Smooth muscle cell (in vitro differentiated cells): ENCODE measurements around the gene GSTM4. TPM values are rescaled to one million over a fixed set of nuclear protein-coding genes. Genes with fewer than 3 reads are reported as not detected.
"Not testable (repeated sequence)": the region's sequence is repeated elsewhere in the genome, so short reads cannot be mapped to it uniquely, and the experiment has no call there.

Experiments
- DNase-seq: peaks from one replicate; lab custom pipeline; 2025; ENCODE audit not compliant: unreplicated experiment; lab: John Stamatoyannopoulos, UW
- H2AFZ ChIP-seq: fragments of 200-600 bp; sonication (generic); 2 replicates; pipeline ENCODE4 v1.6.0; 2016; ENCODE audit warnings: antibody characterized with exemption, low read depth, mild to moderate bottlenecking
- H3F3A ChIP-seq: fragments of 200-600 bp; sonication (generic); 2 replicates; pipeline ENCODE4 v1.6.0; 2017; ENCODE audit warnings: antibody characterized with exemption, low read depth
- H3K27ac ChIP-seq: fragments of 200-600 bp; sonication (generic); 2 replicates; pipeline ENCODE4 v1.5.1; 2016; ENCODE audit warnings: low read depth, mild to moderate bottlenecking
- H3K27me3 ChIP-seq: fragments of 200-600 bp; sonication (generic); 2 replicates; pipeline ENCODE4 v1.6.1; 2016; ENCODE audit warnings: low read depth, mild to moderate bottlenecking
- H3K36me3 ChIP-seq: fragments of 200-600 bp; sonication (generic); 2 replicates; pipeline ENCODE4 v1.5.1; 2016; ENCODE audit warnings: low read depth
- H3K4me1 ChIP-seq: fragments of 200-600 bp; sonication (generic); 2 replicates; pipeline ENCODE4 v1.5.1; 2016; ENCODE audit warnings: low read depth
- H3K4me2 ChIP-seq: fragments of 200-600 bp; sonication (generic); 2 replicates; pipeline ENCODE4 v1.6.0; 2016; ENCODE audit warnings: mild to moderate bottlenecking
- H3K4me3 ChIP-seq: fragments of 200-600 bp; sonication (generic); 2 replicates; pipeline ENCODE4 v1.5.1; 2016; ENCODE audit warnings: mild to moderate bottlenecking
- H3K79me2 ChIP-seq: fragments of 200-600 bp; sonication (generic); 2 replicates; pipeline ENCODE4 v1.6.0; 2016; ENCODE audit warnings: low read depth, mild to moderate bottlenecking
- H3K9ac ChIP-seq: fragments of 200-600 bp; sonication (generic); 2 replicates; pipeline ENCODE4 v1.6.0; 2016; ENCODE audit warnings: low read depth
- H3K9me3 ChIP-seq: fragments of 200-600 bp; sonication (generic); replicated peaks from 2 replicates; pipeline ENCODE4 v1.5.1; 2016; ENCODE audit warnings: low read depth
- H4K20me1 ChIP-seq: fragments of 200-600 bp; sonication (generic); 2 replicates; pipeline ENCODE4 v1.6.0; 2016; ENCODE audit warnings: low read depth
- WGBS: methylation state at CpG from one replicate; pipeline ENCODE4 v1.1.7; 2016; ENCODE audit warnings: low lambda C conversion rate; 5-methylcytosine and 5-hydroxymethylcytosine counted together
- polyA plus RNA-seq: library from polyadenylated mRNA; unstranded; fragments of >200 nt; fragmentation: Nextera tagmentation; extraction: Ambion mirVana; gene quantifications from 2 replicates; pipeline ENCODE4 v1.2.1, GENCODE V29; 2016
- total RNA-seq: library from RNA; depleted of rRNA; stranded (reverse); fragments of >200 nt; gene quantifications from 2 replicates; pipeline ENCODE4 v1.2.3, GENCODE V29; 2014
- TF ChIP-seq, protein P1 (sequence below): fragments of 200-600 bp; sonication (generic); IDR thresholded peaks from 2 replicates; pipeline ENCODE4 v1.5.1; 2017; ENCODE audit warnings: borderline replicate concordance, mild to moderate bottlenecking, antibody characterized with exemption; ENCODE audit not compliant: insufficient read depth, poor library complexity, severe bottlenecking

The GSTM4 gene
- total and polyA plus RNA-seq, 2 experiments from 2014 or later, result 25.8 to 34.4 TPM

DNA sequence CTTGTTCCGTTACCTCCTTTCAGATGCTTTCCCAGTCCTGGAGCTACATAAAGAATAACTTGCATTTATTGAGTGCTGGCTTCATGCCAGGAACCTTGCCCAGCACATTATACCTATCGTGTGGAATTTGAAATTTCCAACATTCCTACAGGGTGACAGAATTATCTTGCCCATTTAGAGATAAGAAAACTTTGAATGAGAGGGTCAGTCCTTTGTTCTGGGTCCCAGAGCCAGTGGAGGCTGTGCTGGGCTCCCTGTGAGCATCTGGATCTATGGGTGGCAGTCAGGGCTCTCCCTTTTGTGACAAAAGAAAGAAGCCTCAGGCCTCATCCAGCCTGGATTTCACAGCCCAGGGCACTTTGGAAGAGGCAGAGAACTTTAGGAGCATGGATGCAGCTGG is 3.2 kb downstream of the GSTM4 start:
- WGBS, result 90% methylated on average over 2 of the region's 2 CpGs
- Histone ChIP-seq H3K79me2 (no peaks in the 10 kb centered on the region), H2AFZ (no peak overlapping the region), H3K36me3 (no peaks in the 10 kb centered on the region), H4K20me1 (no peaks in the 10 kb centered on the region), H3K4me3 (no peak overlapping the region), H3K4me1 (no peaks in the 10 kb centered on the region), H3K9ac (no peak overlapping the region), H3F3A (no peaks in the 10 kb centered on the region), H3K9me3 (no peaks in the 10 kb centered on the region), H3K27ac (no peak overlapping the region), H3K4me2 (no peak overlapping the region), H3K27me3 (no peaks in the 10 kb centered on the region)
- DNase-seq, result no peak
- TF ChIP-seq, protein P1, sequence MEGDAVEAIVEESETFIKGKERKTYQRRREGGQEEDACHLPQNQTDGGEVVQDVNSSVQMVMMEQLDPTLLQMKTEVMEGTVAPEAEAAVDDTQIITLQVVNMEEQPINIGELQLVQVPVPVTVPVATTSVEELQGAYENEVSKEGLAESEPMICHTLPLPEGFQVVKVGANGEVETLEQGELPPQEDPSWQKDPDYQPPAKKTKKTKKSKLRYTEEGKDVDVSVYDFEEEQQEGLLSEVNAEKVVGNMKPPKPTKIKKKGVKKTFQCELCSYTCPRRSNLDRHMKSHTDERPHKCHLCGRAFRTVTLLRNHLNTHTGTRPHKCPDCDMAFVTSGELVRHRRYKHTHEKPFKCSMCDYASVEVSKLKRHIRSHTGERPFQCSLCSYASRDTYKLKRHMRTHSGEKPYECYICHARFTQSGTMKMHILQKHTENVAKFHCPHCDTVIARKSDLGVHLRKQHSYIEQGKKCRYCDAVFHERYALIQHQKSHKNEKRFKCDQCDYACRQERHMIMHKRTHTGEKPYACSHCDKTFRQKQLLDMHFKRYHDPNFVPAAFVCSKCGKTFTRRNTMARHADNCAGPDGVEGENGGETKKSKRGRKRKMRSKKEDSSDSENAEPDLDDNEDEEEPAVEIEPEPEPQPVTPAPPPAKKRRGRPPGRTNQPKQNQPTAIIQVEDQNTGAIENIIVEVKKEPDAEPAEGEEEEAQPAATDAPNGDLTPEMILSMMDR, result no peak

DNA sequence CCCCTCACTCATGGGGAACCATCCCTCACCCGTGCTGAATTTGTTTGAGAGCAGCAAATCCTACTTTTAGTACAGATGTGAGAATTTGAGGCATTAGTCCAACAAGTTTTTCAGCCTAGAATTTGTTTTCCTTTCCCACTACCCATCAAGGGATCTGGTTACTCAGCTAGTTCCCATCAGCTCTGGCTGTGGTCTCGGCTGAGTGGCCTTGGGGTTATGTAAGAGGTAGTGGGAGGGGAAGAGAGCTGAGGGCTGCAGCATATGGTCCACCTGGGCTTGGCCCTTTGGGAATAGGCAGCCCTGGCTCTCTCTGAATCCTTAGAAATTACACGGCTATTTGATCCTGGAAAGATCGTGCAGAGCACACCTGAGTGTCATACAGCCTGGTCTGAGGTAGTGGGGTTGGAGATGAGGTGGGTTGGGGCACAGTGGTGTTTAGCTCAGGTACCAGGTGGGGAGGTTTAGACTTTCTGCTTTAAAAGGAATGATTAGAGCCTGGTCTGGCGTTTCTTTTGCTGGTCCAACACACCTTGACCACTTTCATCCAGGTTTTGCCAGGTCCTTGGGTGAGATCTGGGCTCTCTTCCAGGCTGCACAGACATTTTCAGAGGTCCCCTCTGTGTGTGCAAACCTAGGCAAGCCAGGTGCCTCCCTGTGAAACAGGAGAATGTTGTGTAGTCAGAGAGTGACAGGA is 4.2 kb downstream of the GSTM4 start:
- Histone ChIP-seq H3K27me3 (no peaks in the 10 kb centered on the region), H3K4me2 (no peak overlapping the region), H3K36me3 (no peaks in the 10 kb centered on the region), H3K4me1 (no peaks in the 10 kb centered on the region), H3F3A (no peaks in the 10 kb centered on the region), H3K4me3 (no peak overlapping the region), H4K20me1 (no peaks in the 10 kb centered on the region), H3K9ac (no peak overlapping the region), H3K9me3 (no peaks in the 10 kb centered on the region), H2AFZ (no peak overlapping the region), H3K79me2 (no peaks in the 10 kb centered on the region), H3K27ac (no peak overlapping the region)
- WGBS, result 94% methylated on average over 5 of the region's 5 CpGs
- TF ChIP-seq, protein P1, result no peak
- no peak for DNase-seq

DNA sequence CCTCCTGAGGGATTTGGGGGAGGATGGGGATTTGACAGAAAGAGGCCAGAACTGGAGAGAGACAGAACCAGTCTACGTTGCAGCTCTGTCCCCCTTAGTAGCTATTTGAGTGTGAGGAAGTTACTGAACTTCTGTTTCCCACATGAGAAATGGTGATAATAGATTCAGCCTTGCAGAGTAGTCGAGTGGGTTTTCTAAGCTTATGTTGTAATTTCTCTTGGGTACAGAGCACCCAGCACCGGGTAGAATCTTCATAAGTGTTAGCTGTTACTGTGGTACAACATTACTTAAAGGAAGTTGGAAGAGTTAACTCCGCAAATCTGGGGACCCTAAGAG is 4.8 kb downstream of the GSTM4 start:
- H4K20me1 ChIP-seq, DNase-seq, H3K4me2 ChIP-seq, H3K27ac ChIP-seq, H3K79me2 ChIP-seq, H3F3A ChIP-seq, H3K9ac ChIP-seq, H3K4me3 ChIP-seq, H3K4me1 ChIP-seq, H3K9me3 ChIP-seq, H3K27me3 ChIP-seq, H3K36me3 ChIP-seq, H2AFZ ChIP-seq: not testable (repeated sequence)
- 96% methylated on average over 3 of the region's 4 CpGs for WGBS

DNA sequence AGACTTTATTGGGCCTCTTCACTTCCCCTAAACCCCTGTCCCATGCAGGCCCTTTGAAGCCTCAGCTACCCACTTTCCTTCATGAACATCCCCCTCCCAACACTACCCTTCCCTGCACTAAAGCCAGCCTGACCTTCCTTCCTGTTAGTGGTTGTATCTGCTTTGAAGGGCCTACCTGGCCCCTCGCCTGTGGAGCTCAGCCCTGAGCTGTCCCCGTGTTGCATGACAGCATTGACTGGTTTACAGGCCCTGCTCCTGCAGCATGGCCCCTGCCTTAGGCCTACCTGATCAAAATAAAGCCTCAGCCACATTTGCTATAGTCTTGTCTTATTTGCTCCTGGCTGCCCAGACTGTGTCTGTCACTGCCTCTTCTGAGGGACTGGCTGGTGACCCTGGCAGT is 5.5 kb downstream of the GSTM4 start:
- Histone ChIP-seq H3K9me3 (no peaks in the 10 kb centered on the region), H3K4me2 (no peak overlapping the region), H3K27ac (no peak overlapping the region), H2AFZ (no peak overlapping the region), H3F3A (no peaks in the 10 kb centered on the region), H3K4me1 (no peaks in the 10 kb centered on the region), H3K9ac (no peak overlapping the region), H4K20me1 (no peaks in the 10 kb centered on the region), H3K79me2 (no peaks in the 10 kb centered on the region), H3K27me3 (no peaks in the 10 kb centered on the region), H3K4me3 (no peak overlapping the region), H3K36me3 (no peaks in the 10 kb centered on the region)
- TF ChIP-seq, protein P1, result no peak
- no peak for DNase-seq
- 83% methylated on average over 2 of the region's 2 CpGs for WGBS
